CD4-positive, CD25-positive, alpha-beta regulatory T cell (primary cell): ENCODE results near the gene PROSER3. TPM values are rescaled to one million over a fixed set of nuclear protein-coding genes. Genes with fewer than 3 reads are reported as not detected.

Experiments
- ATAC-seq, 2 donors: fragments of 150-1000 bp; cut with Tn5 transposase; one replicate each; pipeline ENCODE4 v1.10.0; 2021; ENCODE audit warnings: low read depth in 2 of 2, moderate number of reproducible peaks in 2 of 2, moderate library complexity in 1 of 2
- DNase-seq, 3 donors: peaks; one replicate each; pipeline versions ENCODE4 v3.0.0 to v3.0.0-alpha.2; 2012 to 2022; ENCODE audit warnings: mixed read lengths in 1 of 3
- H3K27ac ChIP-seq: one replicate; pipeline ENCODE4 v1.7.0; 2013; ENCODE audit warnings: mild to moderate bottlenecking, low read length; ENCODE audit not compliant: insufficient read depth, poor library complexity, severe bottlenecking
- H3K27me3 ChIP-seq: one replicate; pipeline ENCODE4 v1.7.0; 2013; ENCODE audit warnings: low read length; ENCODE audit not compliant: control insufficient read depth, insufficient read depth
- H3K36me3 ChIP-seq: one replicate; pipeline ENCODE4 v1.7.0; 2013; ENCODE audit warnings: mild to moderate bottlenecking, low read length, moderate library complexity; ENCODE audit not compliant: control insufficient read depth, insufficient read depth
- H3K4me1 ChIP-seq: 2 replicates; pipeline ENCODE4 v1.7.0; 2013; ENCODE audit warnings: mild to moderate bottlenecking, low read length; ENCODE audit not compliant: insufficient read depth, control insufficient read depth, poor library complexity, severe bottlenecking
- H3K4me3 ChIP-seq: one replicate; pipeline ENCODE4 v1.7.0; 2013; ENCODE audit warnings: low read depth, mild to moderate bottlenecking, low read length, moderate library complexity
- H3K9me3 ChIP-seq, 2 experiments: 1 replicate in 1 of 2; 2 replicates in 1 of 2; pipeline ENCODE4 v1.7.0; 2013; ENCODE audit warnings: low read length in 2 of 2, mild to moderate bottlenecking in 1 of 2, moderate library complexity in 1 of 2; ENCODE audit not compliant: control insufficient read depth in 2 of 2
- H3K27ac Mint-ChIP-seq, 3 donors: one replicate each; pipeline ENCODE4 v1.8.0; 2020 to 2022; ENCODE audit warnings: mild to moderate bottlenecking in 3 of 3, mixed read lengths in 3 of 3, moderate library complexity in 2 of 3
- H3K27me3 Mint-ChIP-seq: one replicate; pipeline ENCODE4 v1.8.0; 2022; ENCODE audit warnings: mild to moderate bottlenecking, mixed read lengths
- H3K36me3 Mint-ChIP-seq: one replicate; pipeline ENCODE4 v1.8.0; 2020; ENCODE audit warnings: mixed read lengths
- H3K4me1 Mint-ChIP-seq, 4 donors: one replicate each; pipeline ENCODE4 v1.8.0; 2020 to 2022; ENCODE audit warnings: mixed read lengths in 4 of 4, mild to moderate bottlenecking in 1 of 4
- H3K4me3 Mint-ChIP-seq, 4 donors: one replicate each; pipeline ENCODE4 v1.8.0; 2020 to 2022; ENCODE audit warnings: mild to moderate bottlenecking in 4 of 4, mixed read lengths in 4 of 4, moderate library complexity in 3 of 4
- H3K9me3 Mint-ChIP-seq, 7 donors: one replicate each; pipeline ENCODE4 v1.8.0; 2020 to 2022; ENCODE audit warnings: mixed read lengths in 7 of 7, mild to moderate bottlenecking in 3 of 7, moderate library complexity in 2 of 7
- polyA plus RNA-seq, 4 donors: library from polyadenylated mRNA; unstranded; fragments of 300-500 nt; fragmentation: Illumina TruSeq; gene quantifications; one replicate each; pipeline ENCODE4 v1.2.3, GENCODE V29; 2021
- total RNA-seq: library from RNA; stranded (reverse); gene quantifications from one replicate; pipeline ENCODE4 v1.2.3, GENCODE V29; 2022

The PROSER3 gene
- total and polyA plus RNA-seq, 5 donors from 2014 or later, result 4.3 to 39.5 (median 5.0) TPM

DNA sequence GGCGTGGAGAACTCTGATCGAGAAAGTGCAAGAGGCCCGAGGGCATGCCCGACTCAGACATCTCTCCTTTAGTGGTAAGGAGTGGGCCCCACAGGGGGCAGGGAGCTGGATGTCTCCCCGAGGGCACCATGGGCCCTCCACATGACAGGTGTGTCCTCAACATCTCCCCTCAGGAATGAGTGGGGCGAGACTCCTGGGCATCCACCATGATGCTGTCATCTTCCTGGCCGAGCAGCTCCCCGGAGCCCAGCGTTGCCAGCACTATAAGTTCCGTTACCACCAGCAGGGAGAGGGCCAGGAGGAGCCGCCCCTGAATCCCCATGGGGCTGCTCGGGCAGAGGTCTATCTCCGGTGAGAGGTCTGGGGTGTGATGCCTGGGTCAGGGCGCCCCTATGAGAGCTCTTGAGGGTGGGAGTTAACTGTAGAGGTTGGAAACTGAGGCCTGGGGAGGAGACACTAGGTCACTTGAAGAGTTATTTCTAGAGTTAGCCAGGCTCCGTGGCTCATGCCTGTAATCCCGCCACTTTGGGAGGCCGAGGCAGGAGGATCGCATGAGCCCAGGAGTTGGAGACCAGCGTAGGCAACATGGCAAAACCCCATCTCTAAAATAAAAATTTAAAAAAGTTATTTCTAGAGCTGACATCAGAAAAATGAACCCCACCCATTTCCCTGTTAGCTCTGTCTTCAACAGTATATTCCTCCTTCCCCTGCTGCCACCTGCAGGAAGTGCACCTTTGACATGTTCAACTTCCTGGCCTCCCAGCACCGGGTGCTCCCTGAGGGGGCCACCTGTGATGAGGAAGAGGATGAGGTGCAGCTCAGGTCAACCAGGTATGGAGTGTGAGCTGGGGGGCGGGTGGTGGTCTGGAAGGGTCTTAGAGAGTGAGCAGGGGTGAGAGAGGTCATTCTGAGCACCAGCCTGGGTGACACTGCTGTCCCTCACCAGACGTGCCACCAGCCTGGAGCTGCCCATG, 20.8 kb upstream of the PROSER3 start:
- ATAC-seq (no peak), DNase-seq (peak in 2 of 3 donors; percentile 28 to 68)
- peak overlapping the region in 2 of 3 donors; percentile 52 to 79 for H3K27ac Mint-ChIP-seq
- H3K27me3 Mint-ChIP-seq, result peaks cover 3% of the 10 kb centered on the region
- peaks cover 0 to 2% (median 0%) of the 10 kb centered on the region in 7 donors for H3K9me3 Mint-ChIP-seq
- Histone ChIP-seq H3K36me3 (peaks cover 48% of the 10 kb centered on the region), H3K4me3 (no peak overlapping the region), H3K27ac (no peak overlapping the region), H3K27me3 (no peaks in the 10 kb centered on the region), H3K4me1 (peaks cover 45% of the 10 kb centered on the region), H3K9me3 (no peaks in the 10 kb centered on the region)
- H3K4me1 Mint-ChIP-seq, result peaks cover 0 to 54% (median 25%) of the 10 kb centered on the region in 4 donors
- peak overlapping the region; percentile 3 to 95 (median 64) for H3K4me3 Mint-ChIP-seq
- H3K36me3 Mint-ChIP-seq, result peaks cover 19% of the 10 kb centered on the region

DNA sequence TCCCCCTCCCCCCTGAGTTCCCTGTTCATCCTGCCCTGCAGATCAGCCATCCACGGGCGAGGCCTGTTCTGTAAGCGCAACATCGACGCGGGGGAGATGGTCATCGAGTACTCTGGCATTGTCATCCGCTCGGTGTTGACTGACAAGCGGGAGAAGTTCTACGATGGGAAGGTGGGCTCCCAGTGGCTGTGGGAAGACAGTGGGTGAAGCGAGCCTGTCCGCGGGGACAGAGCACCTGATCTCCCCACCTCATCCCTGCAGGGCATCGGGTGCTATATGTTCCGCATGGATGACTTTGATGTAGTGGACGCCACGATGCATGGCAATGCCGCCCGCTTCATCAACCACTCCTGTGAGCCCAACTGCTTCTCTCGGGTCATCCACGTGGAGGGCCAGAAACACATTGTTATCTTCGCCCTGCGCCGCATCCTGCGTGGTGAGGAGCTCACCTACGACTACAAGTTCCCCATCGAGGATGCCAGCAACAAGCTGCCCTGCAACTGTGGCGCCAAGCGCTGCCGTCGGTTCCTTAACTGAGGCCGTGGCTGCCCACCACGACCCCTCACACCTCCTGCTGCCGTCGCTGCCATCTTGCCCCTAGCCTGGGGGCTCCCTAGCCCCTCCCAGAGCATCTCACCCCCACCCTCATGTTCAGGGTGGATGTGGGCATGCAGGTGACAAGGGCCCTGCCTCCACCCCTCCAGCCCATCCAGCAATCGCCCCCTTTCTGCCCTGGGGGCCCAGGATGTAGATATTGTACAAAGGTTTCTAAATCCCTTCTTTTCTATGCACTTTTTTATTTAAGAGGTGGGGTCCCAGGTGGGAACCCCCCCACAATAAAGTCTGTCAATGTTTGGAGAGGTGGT, 19.7 kb upstream of the PROSER3 start:
- H3K4me1 Mint-ChIP-seq, result peaks cover 0 to 62% (median 29%) of the 10 kb centered on the region in 4 donors
- Histone ChIP-seq H3K36me3 (peaks cover 47% of the 10 kb centered on the region), H3K9me3 (no peaks in the 10 kb centered on the region), H3K4me1 (peaks cover 56% of the 10 kb centered on the region), H3K27me3 (no peaks in the 10 kb centered on the region), H3K27ac (peak overlapping the region; percentile 5), H3K4me3 (no peak overlapping the region)
- peak overlapping the region in 3 of 4 donors; percentile 48 to 95 (median 57) for H3K4me3 Mint-ChIP-seq
- H3K9me3 Mint-ChIP-seq, result peaks cover 0 to 2% (median 0%) of the 10 kb centered on the region in 7 donors
- H3K27ac Mint-ChIP-seq, result peak overlapping the region in 2 of 3 donors; percentile 62 to 87
- peaks cover 23% of the 10 kb centered on the region for H3K36me3 Mint-ChIP-seq
- ATAC-seq, result no peak
- H3K27me3 Mint-ChIP-seq, result peaks cover 6% of the 10 kb centered on the region
- no peak for DNase-seq

DNA sequence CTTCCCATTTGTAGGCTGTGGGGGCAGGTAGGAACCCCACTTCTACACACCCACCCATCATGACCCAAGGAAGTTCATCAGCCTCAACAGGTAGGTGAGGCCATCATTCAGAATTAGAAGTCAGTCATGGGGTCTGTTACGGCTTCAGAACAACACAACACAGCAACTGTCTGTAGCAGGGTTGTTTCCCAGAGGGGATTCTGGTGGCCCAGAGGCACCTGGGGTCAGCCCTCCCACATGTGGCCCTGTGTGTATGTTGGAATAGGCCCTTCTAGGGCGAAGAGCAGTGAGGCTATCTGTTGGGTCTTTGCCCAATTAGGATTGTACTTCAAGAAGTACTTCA, 19.1 kb upstream of the PROSER3 start:
- no peaks in the 10 kb centered on the region for H3K9me3 ChIP-seq
- H3K4me1 Mint-ChIP-seq, result peaks cover 0 to 68% (median 31%) of the 10 kb centered on the region in 4 donors
- DNase-seq (no peak), ATAC-seq (no peak)
- H3K36me3 ChIP-seq, result peaks cover 43% of the 10 kb centered on the region
- peaks cover 23% of the 10 kb centered on the region for H3K36me3 Mint-ChIP-seq
- no peak overlapping the region for H3K4me3 ChIP-seq
- H3K9me3 Mint-ChIP-seq, result peaks cover 0 to 2% (median 0%) of the 10 kb centered on the region in 7 donors
- H3K4me3 Mint-ChIP-seq, result peak overlapping the region; percentile 13 to 63 (median 52)
- H3K27ac Mint-ChIP-seq, result peak overlapping the region in 2 of 3 donors; percentile 62 to 87
- H3K4me1 ChIP-seq, result peaks cover 62% of the 10 kb centered on the region
- peak overlapping the region; percentile 5 for H3K27ac ChIP-seq
- H3K27me3 ChIP-seq, result no peaks in the 10 kb centered on the region
- H3K27me3 Mint-ChIP-seq, result peaks cover 6% of the 10 kb centered on the region

DNA sequence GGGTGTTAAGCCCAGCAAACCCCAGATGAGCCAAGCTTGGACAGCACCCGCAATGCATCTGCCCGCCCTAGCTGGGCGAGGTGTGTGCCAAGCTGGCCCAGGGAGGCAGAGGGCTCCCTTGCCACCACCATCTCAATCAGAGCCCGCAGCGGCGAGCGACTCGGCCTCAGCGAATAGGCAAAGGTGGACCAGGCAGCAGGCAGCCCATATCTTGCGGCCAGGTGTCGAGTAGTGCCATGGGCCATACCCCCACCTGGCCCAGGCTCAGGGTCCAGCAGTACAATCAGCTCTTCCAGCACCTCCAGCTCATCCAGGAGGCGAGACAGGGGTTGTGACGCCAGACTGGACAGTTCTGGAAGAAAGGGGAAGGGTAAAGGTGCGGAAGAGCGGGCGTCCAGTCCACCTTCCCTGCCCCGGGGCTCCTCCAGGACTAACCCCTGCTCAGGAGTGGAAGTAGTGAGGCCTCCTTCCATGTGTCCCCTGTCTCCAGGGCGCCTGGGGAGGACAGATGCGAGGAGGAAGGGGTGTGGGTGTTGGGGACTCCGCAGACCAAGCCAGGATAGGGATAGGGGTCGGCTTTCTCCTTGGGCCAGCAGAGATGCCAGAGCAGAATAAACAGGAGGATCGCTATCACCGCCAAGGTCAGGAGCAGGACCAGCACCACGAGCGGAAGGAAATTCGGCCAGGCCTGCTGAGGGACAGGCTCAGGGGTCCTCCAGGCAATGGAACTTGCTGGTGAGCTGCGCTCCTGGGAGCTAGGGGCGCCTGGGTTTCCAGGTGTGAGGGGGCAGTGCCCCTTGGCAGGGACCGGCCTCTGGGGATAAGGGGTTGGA, 18.5 kb upstream of the PROSER3 start:
- no peaks in the 10 kb centered on the region for H3K9me3 Mint-ChIP-seq
- no peak for ATAC-seq
- peaks cover 0 to 71% (median 33%) of the 10 kb centered on the region in 4 donors for H3K4me1 Mint-ChIP-seq
- peak overlapping the region in 1 of 3 donors; percentile 15 for H3K27ac Mint-ChIP-seq
- Histone ChIP-seq H3K4me1 (peaks cover 68% of the 10 kb centered on the region), H3K36me3 (peaks cover 36% of the 10 kb centered on the region), H3K27me3 (no peaks in the 10 kb centered on the region), H3K9me3 (no peaks in the 10 kb centered on the region), H3K27ac (peak overlapping the region; percentile 5), H3K4me3 (peak overlapping the region; percentile 44)
- H3K4me3 Mint-ChIP-seq, result peak overlapping the region; percentile 91 to 98 (median 96)
- peaks cover 18% of the 10 kb centered on the region for H3K36me3 Mint-ChIP-seq
- peaks cover 6% of the 10 kb centered on the region for H3K27me3 Mint-ChIP-seq
- no peak for DNase-seq

DNA sequence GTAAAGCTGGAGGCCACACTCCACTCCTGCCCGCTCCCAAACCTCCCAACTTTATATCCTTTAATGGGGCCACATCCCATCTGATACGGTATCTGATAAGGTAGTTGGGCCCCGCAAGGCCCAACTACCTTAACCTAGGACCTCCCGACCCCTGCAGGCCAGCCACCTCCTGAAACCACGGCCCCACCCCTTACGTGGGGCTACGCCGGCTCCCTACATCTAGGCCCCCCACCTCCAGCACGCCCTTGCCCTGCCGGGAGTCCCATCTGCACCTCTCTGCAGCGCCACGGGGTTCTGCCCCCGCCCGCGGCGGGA, 17.9 kb upstream of the PROSER3 start:
- Histone ChIP-seq H3K27me3 (no peaks in the 10 kb centered on the region), H3K4me3 (peak overlapping the region; percentile 44), H3K36me3 (peaks cover 31% of the 10 kb centered on the region), H3K27ac (peak overlapping the region; percentile 100), H3K4me1 (peaks cover 71% of the 10 kb centered on the region), H3K9me3 (no peaks in the 10 kb centered on the region)
- no peak for DNase-seq
- peaks cover 6% of the 10 kb centered on the region for H3K27me3 Mint-ChIP-seq
- H3K9me3 Mint-ChIP-seq, result no peaks in the 10 kb centered on the region
- peak overlapping the region in 2 of 3 donors; percentile 97 to 100 for H3K27ac Mint-ChIP-seq
- peak overlapping the region; percentile 91 to 98 (median 96) for H3K4me3 Mint-ChIP-seq
- ATAC-seq, result no peak
- peaks cover 14% of the 10 kb centered on the region for H3K36me3 Mint-ChIP-seq
- peaks cover 0 to 70% (median 32%) of the 10 kb centered on the region in 4 donors for H3K4me1 Mint-ChIP-seq

DNA sequence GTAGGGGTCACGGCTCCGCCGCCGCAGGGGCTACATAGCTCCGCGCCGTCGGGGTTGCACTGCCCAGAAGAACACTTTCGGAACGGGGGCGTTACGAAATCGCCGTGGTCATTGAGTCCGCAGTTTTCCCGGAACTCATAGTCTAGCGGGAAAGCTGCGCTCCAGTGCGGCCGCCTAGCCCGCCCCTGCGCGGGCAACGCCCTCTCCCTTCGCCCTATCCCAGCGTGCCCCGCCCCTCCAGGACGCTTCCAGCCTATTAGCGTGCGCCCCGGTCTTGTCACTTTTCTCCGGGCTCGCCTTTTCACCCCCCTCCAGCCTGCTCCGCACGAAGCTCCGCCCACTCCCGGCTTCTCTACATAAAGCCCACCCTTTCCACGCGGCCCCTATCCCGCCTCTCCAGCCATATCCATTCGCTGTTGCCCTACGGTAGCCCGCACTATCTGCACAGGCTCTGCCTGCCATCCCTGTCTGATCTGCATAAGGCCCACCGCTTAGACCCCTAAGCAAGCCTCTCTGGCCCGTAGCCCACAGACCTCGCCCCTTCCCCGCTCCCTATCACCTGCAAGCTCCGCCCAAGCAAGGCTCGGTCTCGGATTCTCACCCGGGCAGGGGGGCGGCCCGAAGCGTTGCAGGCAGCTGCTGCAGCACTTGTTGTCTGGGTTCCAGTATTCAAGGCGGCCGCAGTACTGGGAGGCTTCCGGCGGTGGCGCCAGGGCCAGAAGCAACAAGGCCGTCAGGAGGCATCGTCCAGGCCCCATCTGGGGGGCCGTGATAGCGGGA, 17.4 kb upstream of the PROSER3 start:
- H3K4me1 ChIP-seq, result peaks cover 72% of the 10 kb centered on the region
- Mint-ChIP-seq H3K4me1 (peaks cover 0 to 70% (median 35%) of the 10 kb centered on the region in 4 donors), H3K9me3 (no peaks in the 10 kb centered on the region)

More for the DNA sequence above, 17.4 kb upstream of the PROSER3 start:
- H3K4me3 Mint-ChIP-seq, result peak overlapping the region; percentile 91 to 98 (median 96)
- H3K27me3 Mint-ChIP-seq, result peaks cover 11% of the 10 kb centered on the region
- H3K27ac Mint-ChIP-seq, result peak overlapping the region; percentile 94 to 100 (median 97)
- Histone ChIP-seq H3K36me3 (peaks cover 26% of the 10 kb centered on the region), H3K4me3 (peak overlapping the region; percentile 90), H3K27me3 (no peaks in the 10 kb centered on the region), H3K9me3 (no peaks in the 10 kb centered on the region), H3K27ac (peak overlapping the region; percentile 100)
- peaks cover 10% of the 10 kb centered on the region for H3K36me3 Mint-ChIP-seq
- DNase-seq (peak; percentile 92 to 96 (median 95)), ATAC-seq (peak; percentile 63 to 68)
